CD4-positive, alpha-beta T cell treated with Interferon gamma for 1 hour (primary cell): ENCODE data around the gene FHL3.

Source experiments
- DNase-seq: peaks from one replicate; pipeline ENCODE4 v3.0.0-alpha.2; 2020

Gene FHL3, protein sequence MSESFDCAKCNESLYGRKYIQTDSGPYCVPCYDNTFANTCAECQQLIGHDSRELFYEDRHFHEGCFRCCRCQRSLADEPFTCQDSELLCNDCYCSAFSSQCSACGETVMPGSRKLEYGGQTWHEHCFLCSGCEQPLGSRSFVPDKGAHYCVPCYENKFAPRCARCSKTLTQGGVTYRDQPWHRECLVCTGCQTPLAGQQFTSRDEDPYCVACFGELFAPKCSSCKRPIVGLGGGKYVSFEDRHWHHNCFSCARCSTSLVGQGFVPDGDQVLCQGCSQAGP

DNA sequence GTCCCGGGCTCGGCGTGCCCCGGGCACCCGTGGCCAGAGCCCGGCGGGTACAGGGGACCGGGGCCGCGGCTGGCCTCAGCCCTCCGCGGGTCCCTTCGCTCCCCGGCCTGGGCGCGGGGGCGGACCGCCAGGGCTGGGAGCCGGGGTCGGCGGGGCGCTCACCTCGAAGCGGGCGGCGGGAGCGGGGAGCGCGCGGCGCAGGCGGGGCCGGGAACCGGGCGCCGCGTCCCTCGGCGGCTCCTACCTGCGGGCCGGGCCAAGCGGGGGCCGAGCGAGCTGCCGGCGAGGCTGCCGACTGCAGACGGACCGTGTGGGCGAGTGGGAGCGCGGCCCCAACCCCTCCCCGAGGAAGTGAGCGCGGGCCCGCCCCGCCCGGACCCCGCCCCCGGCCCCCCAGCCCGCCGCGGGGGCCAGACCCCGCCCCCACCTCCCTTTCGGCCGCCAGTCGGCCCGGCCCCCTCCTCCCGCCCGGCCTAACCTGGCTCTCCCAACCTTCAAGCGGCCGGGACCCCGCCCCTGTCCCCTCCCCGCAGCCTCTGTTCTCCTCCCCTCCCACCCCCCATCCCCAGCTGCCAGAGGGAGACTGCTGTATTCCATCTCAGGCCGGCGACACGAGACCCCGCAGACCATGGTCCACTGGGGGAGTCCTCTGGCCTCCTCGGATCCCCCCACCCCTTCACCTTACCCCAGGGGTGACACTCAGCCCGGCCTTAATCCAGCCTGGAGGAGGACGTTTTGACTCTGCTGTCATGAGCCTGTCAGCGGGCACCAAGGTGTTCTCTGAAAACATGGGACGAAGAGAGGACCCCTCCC lies at the start of gene FHL3:
TSS of gene FHL3 (minus strand) at position 320 of the 813 bp plus-strand sequence. CDS start 6,102 bp downstream, outside the sequence.
- peak; percentile 44 for DNase-seq

DNA sequence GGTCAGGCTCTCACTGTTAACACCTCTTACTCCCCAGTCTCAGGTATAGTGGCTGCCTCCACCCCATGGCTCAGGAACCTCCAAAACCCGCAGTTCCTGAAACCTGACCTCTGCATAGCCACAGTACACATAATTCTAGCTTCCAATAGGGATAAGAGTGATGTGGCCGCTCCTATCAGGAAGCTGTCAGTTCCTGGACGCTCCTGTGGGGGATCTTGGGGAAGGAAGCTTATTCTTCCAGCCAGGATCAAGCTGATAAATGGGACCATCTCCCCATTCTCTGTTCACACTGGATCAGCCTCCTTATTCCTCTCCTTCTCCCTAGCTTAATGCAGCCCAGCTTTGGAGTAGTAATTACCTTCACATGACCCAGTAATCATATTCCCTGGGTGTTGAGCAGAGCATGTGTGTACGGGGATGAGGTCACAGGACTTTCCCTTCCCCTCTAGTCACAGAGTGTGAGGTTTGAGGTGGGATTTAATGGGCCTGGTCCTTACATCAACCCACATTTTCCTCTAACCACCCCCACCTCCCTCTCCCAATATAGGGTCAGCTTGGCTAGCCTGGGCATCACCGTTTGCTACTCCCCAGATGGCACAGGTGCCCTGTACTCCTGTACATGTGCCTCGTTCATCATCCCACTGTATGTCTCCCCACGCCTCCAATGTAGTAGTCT lies 48.2 kb upstream of the FHL3 start:
- no peak for DNase-seq

DNA sequence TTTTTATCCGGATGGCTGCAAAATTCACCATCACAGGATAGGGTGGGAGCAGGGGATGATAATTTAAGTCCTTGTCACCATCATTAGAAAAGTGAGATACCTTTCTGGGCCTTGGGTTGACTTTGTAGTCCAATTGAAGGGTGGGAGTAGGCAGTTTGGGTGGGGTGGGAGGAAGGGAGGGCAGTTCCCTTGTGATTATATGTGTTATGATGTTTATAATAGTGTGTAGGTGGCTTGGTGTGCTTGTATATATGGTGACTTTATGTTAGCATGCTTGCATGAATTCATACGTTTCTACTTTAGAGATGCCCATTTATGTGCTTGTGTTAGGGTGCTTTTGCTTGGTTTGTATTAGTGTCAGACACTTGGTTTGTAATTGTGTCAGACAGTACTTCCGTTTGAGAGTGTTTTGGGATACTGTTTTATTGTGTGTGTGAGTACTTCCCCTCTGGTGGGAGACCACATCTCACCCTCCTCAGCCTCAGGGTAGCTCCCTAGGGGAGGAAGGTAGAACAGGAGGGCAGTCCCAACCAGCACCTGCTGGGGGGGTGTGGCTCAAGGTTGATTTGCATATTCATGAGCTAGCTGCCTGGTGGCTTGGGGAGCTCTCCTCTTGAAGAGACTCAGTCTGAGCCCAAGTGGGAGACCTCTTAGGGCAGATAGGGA lies 47.6 kb upstream of the FHL3 start:
- peak; percentile 36 for DNase-seq

DNA sequence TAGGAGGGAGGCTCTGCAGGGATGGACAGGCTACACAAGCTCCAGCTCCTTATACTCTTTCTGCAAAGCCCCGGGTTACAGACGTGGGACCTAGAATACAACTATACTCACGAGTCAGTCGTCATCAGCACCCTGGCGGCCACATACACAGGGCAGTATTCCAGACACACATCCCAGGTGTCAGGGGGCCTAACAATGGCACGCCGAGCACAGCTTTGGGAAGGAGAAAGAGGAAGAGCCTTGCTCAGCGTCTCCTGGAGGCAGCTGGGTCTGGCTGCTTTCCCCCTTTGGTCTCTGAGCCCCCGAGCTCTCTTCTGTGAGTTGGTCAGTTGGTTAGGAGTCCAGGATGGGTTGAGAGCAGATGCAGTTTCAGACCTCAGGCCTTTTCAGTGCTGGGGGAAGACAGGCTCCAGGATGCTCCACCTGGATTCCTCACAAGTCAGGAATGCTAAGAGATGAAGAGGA lies 45.8 kb upstream of the FHL3 start:
- DNase-seq: no peak

DNA sequence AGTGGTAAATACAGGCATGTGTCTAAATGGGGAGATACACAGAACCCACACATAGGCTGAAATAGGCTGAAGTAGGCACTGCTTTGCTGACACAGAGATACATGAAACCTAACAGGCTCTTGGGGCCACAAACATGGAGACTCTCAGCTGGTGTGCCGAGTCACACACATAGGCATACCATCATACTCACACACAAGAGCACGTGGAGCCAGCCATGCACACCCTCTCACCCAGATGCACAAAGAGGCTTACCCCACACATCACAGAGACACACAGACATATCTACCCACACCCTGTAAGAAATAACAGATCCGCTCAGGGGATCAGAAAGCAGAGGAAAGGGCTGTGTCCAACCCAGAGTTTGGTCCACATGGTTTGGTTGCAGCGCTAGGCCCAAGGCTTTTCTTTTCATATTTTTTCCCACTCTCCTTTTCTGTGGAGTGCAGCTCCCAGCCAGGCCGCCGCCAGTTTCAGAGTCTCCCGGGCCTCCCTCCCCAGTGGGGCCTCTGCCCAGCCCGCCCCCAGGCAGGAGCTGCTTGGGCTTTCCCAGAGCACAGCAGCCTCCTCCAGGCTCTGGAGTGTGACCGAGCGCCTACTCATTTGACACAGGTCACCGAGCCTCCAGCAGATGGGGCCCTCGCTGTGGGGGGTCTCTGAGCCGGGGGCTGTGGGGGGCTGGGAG lies 45.2 kb upstream of the FHL3 start:
- DNase-seq: no peak

DNA sequence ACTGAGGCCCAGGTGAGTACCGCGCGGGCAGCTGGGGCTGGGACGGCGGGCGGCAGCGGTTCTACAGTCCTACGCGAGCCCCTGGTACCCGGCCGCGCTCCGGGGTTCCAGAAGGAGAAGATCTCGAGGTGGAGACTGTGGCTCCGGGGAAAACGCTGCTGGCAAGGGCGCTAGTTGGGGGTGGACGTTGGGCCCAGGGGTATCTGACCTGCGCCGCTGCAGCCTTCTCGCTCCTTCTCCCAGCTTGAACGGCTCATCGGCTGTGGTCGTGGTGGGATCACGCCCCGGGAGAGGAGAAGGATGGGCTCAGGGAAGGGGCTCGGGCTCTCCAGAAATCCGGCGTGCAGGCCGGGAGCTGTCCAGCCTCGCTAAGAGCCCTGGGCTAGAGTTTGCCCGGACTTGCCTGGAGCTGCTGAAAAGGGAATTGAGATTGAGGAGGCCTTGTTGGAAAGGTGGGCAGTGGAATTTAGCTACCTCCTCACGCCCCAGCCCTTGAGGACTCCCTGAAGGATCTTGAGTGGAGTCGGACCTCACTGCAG lies 42.4 kb upstream of the FHL3 start:
- no peak for DNase-seq

DNA sequence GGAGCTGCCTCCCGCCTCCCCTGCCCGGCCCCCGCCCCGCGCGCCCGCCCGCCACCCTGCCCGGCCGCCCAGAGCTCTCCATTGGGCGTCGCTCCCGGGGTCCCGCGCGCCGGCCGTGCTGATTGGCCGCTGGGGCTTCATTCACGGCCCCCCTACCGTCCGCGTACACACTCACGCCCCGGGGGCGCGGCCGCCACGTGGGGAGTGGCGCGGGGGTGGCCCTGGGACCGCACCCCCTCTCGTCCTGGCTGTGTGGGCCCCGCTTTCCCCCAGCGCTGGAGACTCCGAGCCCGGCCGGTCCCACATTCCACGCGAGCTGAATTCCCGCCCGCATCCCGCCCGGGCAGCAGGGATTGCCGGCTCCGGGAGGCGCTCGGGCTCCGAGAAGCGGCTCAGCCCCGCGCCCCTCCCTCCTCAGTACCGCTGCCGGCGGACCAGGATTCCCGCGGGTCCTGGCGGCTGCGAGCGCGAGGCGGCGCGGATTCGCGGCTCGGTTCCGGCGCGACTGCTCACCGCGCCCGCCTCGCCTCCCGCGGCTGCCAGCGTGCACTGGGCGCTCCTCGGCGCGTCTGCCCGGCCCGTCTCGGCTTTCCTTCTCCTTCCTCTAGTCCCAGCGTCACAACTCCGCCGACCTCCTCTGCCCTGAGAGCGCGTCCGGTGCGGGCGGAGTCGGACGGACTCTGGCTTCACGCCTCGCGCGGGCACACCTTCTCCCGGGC lies 41.7 kb upstream of the FHL3 start:
- DNase-seq: peak; percentile 76

DNA sequence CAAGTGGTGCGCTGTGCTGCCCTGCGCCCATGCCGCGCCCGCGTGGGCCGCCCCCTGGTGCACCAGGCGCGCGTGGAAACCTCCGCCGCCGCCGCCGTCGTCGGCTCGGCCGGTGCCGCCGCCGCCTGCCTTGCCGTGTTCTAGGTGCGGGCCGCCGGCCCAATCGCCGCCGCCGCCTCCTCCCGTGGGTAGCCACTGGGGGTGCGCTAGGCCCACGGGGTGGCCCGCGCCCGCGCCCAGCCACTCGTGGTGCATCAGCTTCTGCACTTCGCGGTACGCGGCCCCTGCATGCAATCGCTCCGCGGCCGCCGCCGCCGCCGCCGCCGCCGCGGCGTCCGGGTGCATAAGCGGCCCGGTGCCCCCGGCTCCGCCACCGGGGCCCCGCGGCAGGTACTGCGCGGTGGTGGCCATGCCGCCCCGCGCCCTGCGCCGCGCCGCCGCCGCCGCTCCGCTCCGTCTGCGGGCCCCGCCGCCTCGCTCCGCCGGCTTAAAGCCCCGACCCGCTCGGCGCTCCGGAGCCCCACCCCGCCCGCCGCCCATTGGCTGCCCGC lies 41.1 kb upstream of the FHL3 start, which contains the start of gene POU3F1:
TSS of gene POU3F1 (minus strand) at position 461 of the 551 bp plus-strand sequence. CDS start at position 411, 50 bp downstream.
- DNase-seq: peak; percentile 11

DNA sequence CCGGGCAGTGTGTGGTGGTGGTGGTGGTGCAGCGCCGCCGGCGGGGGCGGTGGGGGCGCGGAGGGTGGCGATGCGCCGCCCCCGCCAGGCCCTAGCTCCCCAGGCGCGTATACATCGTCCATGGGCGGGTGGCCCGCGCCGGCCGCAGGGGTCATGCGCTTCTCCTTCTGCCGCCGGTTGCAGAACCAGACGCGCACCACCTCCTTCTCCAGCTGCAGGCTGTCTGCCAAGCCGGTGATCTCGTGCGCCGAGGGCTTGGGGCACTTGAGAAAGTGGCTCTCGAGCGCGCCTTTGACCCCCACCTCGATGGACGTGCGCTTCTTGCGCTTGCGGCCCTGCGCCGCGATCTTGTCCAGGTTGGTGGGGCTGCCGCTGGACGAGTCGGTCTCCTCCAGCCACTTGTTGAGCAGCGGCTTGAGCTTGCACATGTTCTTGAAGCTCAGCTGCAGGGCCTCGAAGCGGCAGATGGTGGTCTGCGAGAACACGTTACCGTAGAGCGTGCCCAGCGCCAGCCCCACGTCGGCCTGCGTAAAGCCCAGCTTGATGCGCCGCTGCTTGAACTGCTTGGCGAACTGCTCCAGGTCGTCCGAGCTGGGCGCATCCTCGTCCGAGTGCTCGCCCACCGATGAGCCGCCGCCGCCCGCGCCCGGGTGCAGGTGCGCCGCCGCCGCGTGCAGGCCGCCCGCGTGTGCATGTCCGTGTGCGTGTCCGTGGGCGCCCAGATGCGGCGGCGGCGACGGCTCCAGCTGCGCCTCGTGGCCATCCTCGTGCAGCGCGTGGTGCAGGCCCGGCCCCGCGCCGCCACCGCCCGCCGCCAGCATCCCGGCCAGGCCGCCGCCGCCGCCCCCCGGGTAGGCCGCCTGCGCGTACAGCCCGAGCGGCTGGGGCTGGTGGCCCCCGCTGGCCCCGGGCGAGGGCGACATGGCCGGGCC lies 40.4 kb upstream of the FHL3 start:
- DNase-seq: no peak

DNA sequence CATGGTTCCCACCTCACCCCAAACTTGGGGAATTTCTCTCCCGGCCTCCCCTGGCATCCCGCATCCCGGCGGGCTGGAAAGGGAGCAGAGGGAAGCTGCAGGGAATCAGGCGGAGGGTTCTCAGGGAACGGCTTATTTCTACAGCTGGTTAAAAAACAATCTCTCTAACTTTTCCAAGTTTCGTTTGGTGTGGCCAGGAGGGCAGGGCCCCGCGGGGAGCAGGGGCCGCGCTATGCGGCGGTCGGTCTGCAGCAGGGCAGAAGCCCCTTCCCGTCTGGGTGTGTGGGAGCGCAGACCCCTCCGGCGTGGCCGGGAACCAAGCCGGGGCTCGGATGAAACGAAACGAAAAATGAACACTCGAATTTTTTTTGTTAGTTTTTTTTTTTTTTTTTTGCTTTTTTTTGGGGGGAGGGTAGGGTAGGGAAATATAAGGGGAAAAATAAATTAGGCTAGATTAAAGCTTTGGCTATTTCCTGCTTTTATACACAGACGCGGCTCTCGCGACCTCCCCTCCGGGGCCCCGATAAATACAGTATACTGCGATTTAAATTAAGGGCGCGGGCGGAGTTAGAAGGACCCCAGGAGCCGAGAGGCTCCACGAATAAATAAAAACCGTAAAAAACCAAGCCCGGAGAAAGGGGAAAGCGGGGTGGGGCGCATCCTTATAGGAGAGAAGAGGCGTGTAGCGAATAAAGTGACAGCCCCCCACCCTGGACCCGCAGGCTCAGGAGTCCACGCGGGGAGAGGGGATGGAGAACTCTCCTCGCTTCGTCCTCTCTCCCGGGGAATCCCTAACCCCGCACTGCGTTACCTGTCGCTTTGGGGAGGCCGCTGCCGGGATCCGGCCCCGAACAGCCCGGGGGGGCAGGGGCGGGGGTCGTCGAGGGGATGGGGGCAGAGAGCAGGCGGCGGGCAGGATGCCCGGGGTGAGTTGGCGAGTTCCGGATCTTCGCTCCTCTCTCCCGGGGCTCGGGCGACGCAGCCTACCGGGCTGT lies 39.2 kb upstream of the FHL3 start:
- DNase-seq: no peak

DNA sequence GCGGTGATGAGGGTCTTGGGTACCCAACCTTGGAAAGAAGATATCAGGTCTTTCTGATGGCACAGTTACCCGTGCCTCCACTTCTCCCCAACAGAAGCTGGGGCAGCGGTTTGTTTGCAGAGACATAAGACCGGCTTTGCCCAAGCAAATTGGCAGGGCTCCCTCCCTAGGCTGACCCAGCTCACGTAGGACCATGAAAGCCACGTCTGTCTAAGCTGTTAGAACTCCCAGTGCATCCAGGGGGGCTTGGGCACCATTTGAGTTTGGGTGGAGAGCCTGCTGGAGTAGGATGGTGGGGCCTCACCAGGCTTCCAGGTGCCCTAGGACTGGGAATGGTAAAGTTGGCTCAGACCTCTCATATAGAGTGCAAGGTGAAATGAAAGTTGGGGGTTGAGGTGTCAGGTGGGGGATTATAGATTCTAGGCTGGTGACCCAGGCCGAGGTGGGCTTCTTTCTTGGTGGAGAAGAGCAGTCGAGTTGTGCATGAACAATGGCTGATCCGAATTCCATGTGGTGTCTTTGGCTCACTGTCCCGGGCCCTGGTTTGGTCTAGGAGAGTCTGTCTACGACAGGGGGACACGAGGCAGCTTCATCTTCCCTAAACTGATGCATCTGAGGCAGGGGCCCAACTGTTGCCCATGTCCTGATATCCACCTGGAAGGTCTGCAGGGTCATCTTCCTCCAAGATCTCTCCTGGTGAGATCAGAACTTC lies 37.9 kb upstream of the FHL3 start:
- DNase-seq: no peak

DNA sequence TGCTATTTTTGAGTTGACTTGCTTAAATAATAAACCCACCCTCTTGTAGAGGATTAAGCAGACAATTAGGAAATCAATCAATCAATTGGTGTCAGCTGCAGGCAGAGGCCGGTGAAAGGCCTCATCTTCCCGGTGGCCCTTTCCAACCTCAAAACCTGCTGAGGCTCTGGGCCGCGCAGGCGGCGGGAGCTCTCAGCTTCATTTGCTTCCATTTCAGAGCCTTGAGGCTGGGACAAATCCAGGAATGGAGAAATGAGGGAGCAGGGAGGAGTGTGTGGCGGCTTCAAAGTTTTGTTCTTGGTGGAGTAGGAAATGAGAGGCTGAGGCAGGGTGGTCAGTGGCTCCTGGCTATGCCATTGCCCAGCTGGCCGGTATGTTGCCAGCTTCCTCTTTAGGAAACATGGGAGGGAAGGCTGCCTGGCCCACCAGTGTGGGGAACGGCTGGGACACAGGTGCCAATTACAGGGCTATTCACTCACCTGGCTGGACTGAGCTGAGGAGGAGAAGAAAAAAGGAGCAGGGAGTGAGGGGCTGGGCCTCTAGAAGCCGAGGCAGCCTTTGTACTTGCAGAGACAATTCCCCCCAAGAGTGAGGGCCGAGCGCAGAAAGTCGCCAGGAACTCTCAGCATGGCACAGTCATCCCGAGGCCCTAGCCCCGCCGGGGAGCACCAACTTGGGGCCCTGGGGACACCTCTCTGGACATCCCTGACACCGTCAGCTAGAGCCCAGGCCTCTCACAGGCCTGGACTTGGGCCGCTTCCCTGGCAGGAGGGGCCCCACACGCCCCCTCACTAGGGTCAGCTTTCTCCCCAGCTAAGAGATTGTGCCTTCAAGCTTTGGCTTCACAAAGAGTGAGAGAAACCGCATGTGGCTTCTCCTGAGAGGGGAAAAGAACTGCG lies 36.9 kb upstream of the FHL3 start:
- no peak for DNase-seq

DNA sequence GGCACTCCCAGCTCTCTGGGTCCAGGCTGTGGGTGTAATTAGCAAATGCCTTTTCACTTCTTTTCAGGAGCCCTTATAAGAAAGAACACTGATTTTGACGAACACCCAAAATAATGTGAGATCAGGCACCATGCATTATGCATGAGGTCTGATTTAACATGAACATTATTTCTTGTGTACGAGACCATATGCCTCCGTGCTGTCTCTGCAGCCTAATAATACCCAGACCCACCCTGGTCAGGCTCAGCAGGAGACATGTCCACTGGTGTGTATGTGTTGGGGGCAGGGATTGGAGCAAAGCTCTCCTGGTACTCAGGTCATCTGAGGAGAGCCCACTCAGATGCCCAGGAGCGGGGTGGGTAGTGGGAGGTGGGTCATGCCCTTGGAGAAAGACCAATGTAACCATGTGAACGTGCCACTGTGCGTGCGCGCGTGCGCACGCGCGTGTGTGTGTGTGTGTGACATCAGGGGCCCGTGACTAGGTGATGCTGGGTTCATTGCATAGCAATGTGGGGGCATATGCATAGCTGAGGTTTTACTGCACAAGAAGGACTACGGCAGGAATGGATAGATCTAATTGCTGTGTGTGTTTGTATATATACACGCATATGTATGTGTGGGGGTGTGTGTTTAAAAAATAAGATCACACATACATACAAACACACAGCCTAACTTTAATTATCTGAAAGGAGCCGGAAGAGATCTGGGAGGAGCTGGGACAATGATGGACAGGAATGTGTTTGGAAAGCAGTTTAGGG lies 34.2 kb upstream of the FHL3 start:
- no peak for DNase-seq

DNA sequence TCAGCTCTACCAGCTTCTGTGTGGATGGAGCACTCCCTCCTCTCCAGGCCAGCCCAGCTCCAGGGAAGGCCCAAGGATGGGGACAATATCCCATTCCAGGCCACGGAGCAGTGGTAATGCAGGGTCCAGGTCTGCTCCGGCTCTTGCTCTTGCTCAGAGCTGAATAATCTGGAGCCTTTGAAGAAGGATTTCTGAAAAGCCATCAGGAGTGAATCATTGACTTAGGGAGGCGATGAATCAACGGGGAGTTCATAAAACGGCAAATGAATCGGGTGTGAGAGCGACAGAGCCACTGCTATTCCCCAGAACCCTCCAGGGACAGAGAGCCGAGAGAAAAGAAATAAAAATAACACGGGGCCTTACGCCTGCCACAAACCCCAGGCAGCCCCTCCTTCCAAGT lies 33.5 kb upstream of the FHL3 start:
- DNase-seq: no peak

DNA sequence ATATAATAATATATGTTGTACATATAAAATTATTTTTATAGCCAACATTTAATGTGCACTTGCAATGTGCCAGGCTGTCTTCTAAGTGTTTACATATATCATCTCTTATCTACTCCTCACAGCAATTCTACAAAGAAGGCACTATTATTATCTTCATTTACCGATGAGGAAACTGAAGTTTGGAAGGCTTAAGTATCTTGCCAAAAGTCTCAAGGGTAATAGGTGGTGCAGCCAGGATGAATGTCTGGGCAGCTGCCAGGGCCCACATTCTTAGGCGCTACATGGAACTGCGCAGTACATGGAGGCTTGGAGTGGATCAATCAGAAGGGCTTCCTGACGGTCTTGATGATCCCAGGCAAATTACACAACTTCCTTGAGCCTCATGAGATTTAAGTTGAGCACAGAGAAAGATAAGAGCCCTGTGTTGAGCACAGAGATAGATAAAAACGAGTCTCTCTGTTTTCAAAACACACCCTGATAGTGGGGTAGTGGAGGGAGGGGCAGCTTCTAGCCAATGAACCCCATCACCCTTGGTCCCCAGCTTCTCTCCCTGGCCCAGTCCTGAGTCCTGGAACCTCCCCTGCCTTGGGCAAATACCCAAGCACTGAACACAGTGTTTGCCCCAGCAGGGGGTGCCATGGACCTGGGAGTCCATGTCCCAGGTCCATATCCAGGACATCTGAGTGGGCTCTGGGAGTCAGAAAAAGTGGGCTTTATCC lies 32.1 kb upstream of the FHL3 start:
- no peak for DNase-seq
